HepG2 (cell line): ENCODE data around the gene CSNK1D. TPM values are rescaled to one million over a fixed set of nuclear protein-coding genes. Genes with fewer than 3 reads are reported as not detected.

Experiments used
- AKAP8 ChIP-seq: sonication (generic); formaldehyde crosslinking; IDR thresholded peaks from 2 replicates; pipeline ENCODE4 v1.5.1; 2020; ENCODE audit warnings: mild to moderate bottlenecking, missing genetic modification reagents
- ARID3A ChIP-seq: IDR thresholded peaks from 2 replicates; pipeline ENCODE4 v1.6.1; 2012; ENCODE audit warnings: low read depth, low read length, improper control_type of control experiment
- ARNT2 ChIP-seq: sonication (generic); formaldehyde crosslinking; IDR thresholded peaks from 2 replicates; pipeline ENCODE4 v1.8.0; 2022; ENCODE audit warnings: mild to moderate bottlenecking, low read depth, missing genetic modification reagents, moderate library complexity
- HIVEP1 ChIP-seq: sonication (generic); formaldehyde crosslinking; IDR thresholded peaks from 2 replicates; pipeline ENCODE4 v1.4.0; 2020; ENCODE audit warnings: mild to moderate bottlenecking, missing genetic modification reagents
- MYC ChIP-seq: sonication (generic); formaldehyde crosslinking; IDR thresholded peaks from 2 replicates; pipeline ENCODE4 v1.9.0; 2021; ENCODE audit warnings: missing genetic modification reagents, borderline replicate concordance
- PATZ1 ChIP-seq: sonication (generic); formaldehyde crosslinking; IDR thresholded peaks from 2 replicates; pipeline ENCODE4 v1.4.0; 2020; ENCODE audit warnings: missing genetic modification reagents
- PAX8 ChIP-seq: sonication (generic); formaldehyde crosslinking; IDR thresholded peaks from 2 replicates; pipeline ENCODE4 v1.8.0; 2022; ENCODE audit warnings: mild to moderate bottlenecking, missing genetic modification reagents, borderline replicate concordance
- RBAK ChIP-seq: sonication (generic); formaldehyde crosslinking; IDR thresholded peaks from 2 replicates; pipeline ENCODE4 v1.5.1; 2020; ENCODE audit warnings: mild to moderate bottlenecking, missing genetic modification reagents
- SP140L ChIP-seq: sonication (generic); formaldehyde crosslinking; IDR thresholded peaks from 2 replicates; pipeline ENCODE4 v1.4.0; 2020; ENCODE audit warnings: missing genetic modification reagents, borderline replicate concordance
- SRSF4 ChIP-seq: fragments of 200-400 bp; formaldehyde crosslinking; IDR thresholded peaks from one replicate; pipeline ENCODE4 v1.6.1; 2018; ENCODE audit warnings: mild to moderate bottlenecking, low read depth, low read length, moderate library complexity; ENCODE audit not compliant: poor library complexity, severe bottlenecking
- TOPORS ChIP-seq: sonication (generic); formaldehyde crosslinking; IDR thresholded peaks from 2 replicates; pipeline ENCODE4 v1.8.0; 2023; ENCODE audit warnings: mild to moderate bottlenecking, missing genetic modification reagents
- UBTF ChIP-seq: sonication (generic); formaldehyde crosslinking; IDR thresholded peaks from 2 replicates; pipeline ENCODE4 v1.4.0; 2020; ENCODE audit warnings: mild to moderate bottlenecking, missing genetic modification reagents
- ZBTB7A ChIP-seq: sonication (generic); formaldehyde crosslinking; IDR thresholded peaks from 2 replicates; pipeline ENCODE4 v1.8.0; 2022; ENCODE audit warnings: mild to moderate bottlenecking, missing genetic modification reagents
- ZFY ChIP-seq: sonication (generic); formaldehyde crosslinking; IDR thresholded peaks from 2 replicates; pipeline ENCODE4 v1.4.0; 2020; ENCODE audit warnings: missing genetic modification reagents
- ZKSCAN1 ChIP-seq: fragments of 150-350 bp; IDR thresholded peaks from 2 replicates; pipeline ENCODE4 v1.6.1; 2014; ENCODE audit warnings: low read length
- ZNF207 ChIP-seq: fragments of 450-650 bp; IDR thresholded peaks from 2 replicates; pipeline ENCODE4 v1.6.1; 2016; ENCODE audit warnings: antibody characterized with exemption, borderline replicate concordance
- ZNF251 ChIP-seq: sonication (generic); formaldehyde crosslinking; IDR thresholded peaks from 2 replicates; pipeline ENCODE4 v1.9.0; 2021; ENCODE audit warnings: mild to moderate bottlenecking, missing genetic modification reagents
- ZNF34 ChIP-seq: sonication (generic); formaldehyde crosslinking; IDR thresholded peaks from 2 replicates; pipeline ENCODE4 v1.4.0; 2020; ENCODE audit warnings: mild to moderate bottlenecking, missing genetic modification reagents, borderline replicate concordance
- ZNF350 ChIP-seq: sonication (generic); formaldehyde crosslinking; IDR thresholded peaks from 2 replicates; pipeline ENCODE4 v1.4.0; 2020; ENCODE audit warnings: mild to moderate bottlenecking, low read depth, missing genetic modification reagents, borderline replicate concordance
- ZNF367 ChIP-seq: sonication (generic); formaldehyde crosslinking; IDR thresholded peaks from 2 replicates; pipeline ENCODE4 v1.4.0; 2020; ENCODE audit warnings: missing genetic modification reagents, borderline replicate concordance
- ZNF382 ChIP-seq: sonication (generic); formaldehyde crosslinking; IDR thresholded peaks from 2 replicates; pipeline ENCODE4 v1.5.0; 2020; ENCODE audit warnings: missing genetic modification reagents, mild to moderate bottlenecking, borderline replicate concordance
- ZNF740 ChIP-seq: sonication (generic); formaldehyde crosslinking; IDR thresholded peaks from 2 replicates; pipeline ENCODE4 v1.4.0; 2020; ENCODE audit warnings: missing genetic modification reagents
- ZNF773 ChIP-seq: sonication (generic); formaldehyde crosslinking; IDR thresholded peaks from 2 replicates; pipeline ENCODE4 v1.4.0; 2020; ENCODE audit warnings: missing genetic modification reagents, borderline replicate concordance
- polyA plus RNA-seq, 8 experiments: library from polyadenylated mRNA; depleted of rRNA in 3 of 8; stranded (reverse) in 7 of 8; unstranded in 1 of 8; fragments of >200 nt; fragmentation: Illumina TruSeq in 4 of 8; extraction: Trizol in 4 of 8; gene quantifications; 2 replicates each; pipeline versions ENCODE4 v1.2.1 to v1.2.3, GENCODE V29; 2011 to 2016; ENCODE audit warnings: low read depth in 4 of 8, missing spikeins in 1 of 8, mixed read lengths in 1 of 8; ENCODE audit not compliant: insufficient read depth in 1 of 8
- total RNA-seq, 5 experiments: library from RNA; depleted of rRNA; stranded (reverse); fragments of >200 nt; fragmentation: Illumina TruSeq; extraction: Trizol; gene quantifications; 2 replicates each; pipeline ENCODE4 v1.2.3, GENCODE V29; 2016; ENCODE audit warnings: low read depth in 1 of 5

The CSNK1D gene
- total and polyA plus RNA-seq, 2 of the 13 experiments (the other 11 are each of a cell fraction or from before 2014, with no cell fraction given): 31.5 to 128 TPM

GRCh38 chr17:82226809-82227628, 46.5 kb downstream of the CSNK1D start (continued):
- TF ChIP-seq ZNF773 (CRISPR knock-in tag) (no peak), RBAK (CRISPR knock-in tag) (peak; percentile 20; the same call in 1 of the 2 replicates), ZNF34 (CRISPR knock-in tag) (no peak), ZNF382 (no peak), SP140L (CRISPR knock-in tag) (no peak), PATZ1 (CRISPR knock-in tag) (peak; percentile 84), ZNF740 (CRISPR knock-in tag) (0 out of 2 replicates have a peak, but pooled peaks have one; percentile 31), ZNF251 (CRISPR knock-in tag) (no peak), ZNF207 (no peak), ZBTB7A (CRISPR knock-in tag) (no peak; the same call in 1 of the 2 replicates), SRSF4 (no peak), UBTF (CRISPR knock-in tag) (peak; percentile 72), ZFY (CRISPR knock-in tag) (no peak), TOPORS (CRISPR knock-in tag) (no peak), ZKSCAN1 (no peak), PAX8 (CRISPR knock-in tag) (no peak), ARNT2 (CRISPR knock-in tag) (0 out of 2 replicates have a peak, but pooled peaks have one; percentile 28), MYC (CRISPR knock-in tag) (no peak), HIVEP1 (CRISPR knock-in tag) (0 out of 2 replicates have a peak, but pooled peaks have one; percentile 70), ZNF350 (no peak; the same call in 1 of the 2 replicates), AKAP8 (no peak), ZNF367 (no peak), ARID3A (no peak)
